ENCODE data around the gene SCART1. TPM values are rescaled to one million over a fixed set of nuclear protein-coding genes. Genes with fewer than 3 reads are reported as not detected.
A peak's percentile ranks its signal among the peaks of the same experiment; 100 is the strongest.

Gene SCART1
- total and polyA plus RNA-seq, 10 of the 15 experiments (the other 5 are each of a cell fraction or from before 2014, with no cell fraction given), result 0.05 to 22.0 (median 0.58) TPM

GRCh38 chr10:133438711-133439273 is 15.0 kb upstream of the SCART1 start:
- peak; percentile 16 for DNase-seq (ENCODE audit: low read depth, low spot score)
- intact Hi-C loops (cut with micrococcal nuclease; ENCODE audit: unreplicated experiment), result loop anchor here (1.0 to 5.0 kb wide), 3 partner anchors 59 to 169 kb away; no protein-coding TSS in a partner anchor

More at GRCh38 chr10:133438711-133439273, 15.0 kb upstream of the SCART1 start:
- Histone ChIP-seq H3K27ac (ENCODE audit: control insufficient read depth, insufficient read depth) (no peak overlapping the region), H3K9ac (ENCODE audit: control insufficient read depth, insufficient read depth, low read length) (no peak overlapping the region), H3K4me2 (ENCODE audit: control insufficient read depth, insufficient read depth) (no peak overlapping the region), H2AFZ (ENCODE audit: control insufficient read depth, low read depth, low read length) (no peak overlapping the region), H3K79me2 (ENCODE audit: control insufficient read depth, insufficient read depth, low read length) (no peaks in the 10 kb centered on the region), H3K36me3 (ENCODE audit: control insufficient read depth in 2 of 2, insufficient read depth in 2 of 2, low read length in 1 of 2) (no peaks in the 10 kb centered on the region), H3K27me3 (replicated peaks in 1 of 2; ENCODE audit: control insufficient read depth in 2 of 2, insufficient read depth in 2 of 2, low read length in 1 of 2) (no peaks in the 10 kb centered on the region), H4K20me1 (ENCODE audit: control insufficient read depth, insufficient read depth) (no peaks in the 10 kb centered on the region), H3K4me1 (ENCODE audit: control insufficient read depth, insufficient read depth, low read length) (no peaks in the 10 kb centered on the region), H3K9me3 (replicated peaks; ENCODE audit: control insufficient read depth, insufficient read depth, low read length) (no peaks in the 10 kb centered on the region; the same call in 2 of the 3 replicates), H3K4me3 (no peak overlapping the region)
- FAIRE-seq (peak; percentile 54), ATAC-seq (peak; percentile 90)
- in situ Hi-C loops (cut with MboI), result no loop called here
- POLR2A ChIA-PET, result no interaction called here
- CTCF ChIA-PET, result interaction anchor here (0.7 to 3.6 kb wide), 18 partner anchors 14 to 214 kb away, joined by 3 to 36 read pairs (median 5); partner anchors contain the start of gene SCART1
- no TSS peak for BruUV-seq (replicated peaks)
- TF ChIP-seq ATF3 (IDR thresholded peaks at IDR 0.05; ENCODE audit: borderline replicate concordance, extremely low read depth, low read depth, low read length) (peak; percentile 77; the same call in 1 of the 2 replicates), USF2 (IDR thresholded peaks at IDR 0.05; ENCODE audit: borderline replicate concordance, low read depth, low read length) (peak; percentile 63), POLR2AphosphoS2 (IDR thresholded peaks at IDR 0.05; ENCODE audit: low read depth, low read length) (no peak), USF1 (IDR thresholded peaks at IDR 0.05; ENCODE audit: borderline replicate concordance, extremely low read length, insufficient read depth, low read depth, low read length) (peak; percentile 63), CBFB (IDR thresholded peaks at IDR 0.05; ENCODE audit: low read depth) (no peak), SMC3 (IDR thresholded peaks at IDR 0.05; ENCODE audit: borderline replicate concordance, low read length) (peak; percentile 23; the same call in 1 of the 2 replicates), CTCF (IDR thresholded peaks at IDR 0.05 in 2 of 3, conservative IDR thresholded peaks at IDR 0.05 in 1 of 3; ENCODE audit: control insufficient read depth in 2 of 3, extremely low read depth in 1 of 3, insufficient read depth in 1 of 3, low read depth in 3 of 3, low read length in 3 of 3) (peak; percentile 40 to 58 (median 43); a peak in 5 of 6 replicates), ZBTB11 (CRISPR knock-in tag; IDR thresholded peaks at IDR 0.05) (no peak), RAD21 (IDR thresholded peaks at IDR 0.05; ENCODE audit: insufficient read depth, low read depth, low read length) (peak; percentile 41), RAD51 (IDR thresholded peaks at IDR 0.05) (peak; percentile 89)
- SMC1A ChIA-PET (ENCODE audit: uncharacterized antibody, unreplicated experiment), result interaction anchor here (0.7 to 1.5 kb wide), 6 partner anchors 59 to 169 kb away, joined by 3 read pairs; no protein-coding TSS in a partner anchor
- 19% methylated on average over 11 of the region's 11 CpGs for WGBS (ENCODE audit: insufficient coverage, insufficient replicate concordance, low lambda C conversion rate, missing lambda C conversion rate)
- RAD21 ChIA-PET (ENCODE audit: unreplicated experiment), result interaction anchor here (0.8 to 2.6 kb wide), 3 partner anchors 59 to 109 kb away, joined by 3 to 12 read pairs (median 3); no protein-coding TSS in a partner anchor
